Hypothalamus (tissue), 51 donors: Measurements from ENCODE around the gene NFKB2.

Experiments used
- DNase-seq, 51 donors: peaks; one replicate each; lab custom pipeline; 2025; lab: John Stamatoyannopoulos, UW

Gene NFKB2

GRCh38 chr10:102438374-102438773 lies 42.9 kb downstream of the NFKB2 start:
- DNase-seq: no peak

- no peak for DNase-seq
Measured at GRCh38 chr10:102444851-102445250, 49.3 kb downstream of the NFKB2 start.

- peak in 27 of 51 donors; percentile 9 to 57 (median 34) for DNase-seq
Measured at GRCh38 chr10:102449321-102450123, 54.0 kb downstream of the NFKB2 start.

GRCh38 chr10:102450124-102450373 lies 54.5 kb downstream of the NFKB2 start:
- peak in 1 of 51 donors; percentile 54 for DNase-seq

GRCh38 chr10:102450374-102451104 lies 55.0 kb downstream of the NFKB2 start:
- DNase-seq: peak in 49 of 51 donors; percentile 18 to 88 (median 64)

GRCh38 chr10:102451105-102451969 lies 55.8 kb downstream of the NFKB2 start, which contains the start of gene C10orf95:
Gene C10orf95 (minus strand): TSS chr10:102451543. CDS start chr10:102451093, 450 bp downstream.
- DNase-seq: peak in 4 of 51 donors; percentile 21 to 55 (median 43)
